A673 (cell line): ENCODE data around the gene PRKAR2B. TPM values are rescaled to one million over a fixed set of nuclear protein-coding genes. Genes with fewer than 3 reads are reported as not detected.

Experiments
- BruUV-seq: library from RNA; stranded (reverse); fragments of 400-500 nt; replicated peaks from 2 replicates; lab custom pipeline; 2021; lab: Mats Ljungman, UMichigan
- CTCF ChIA-PET: fragments of 300-600 bp; sonication (Branson Sonifier 250); formaldehyde crosslinking; loops from one replicate; lab custom pipeline; 2022; ENCODE audit warnings: antibody characterized with exemption; lab: Charles Lee
- POLR2A ChIA-PET: fragments of 300-600 bp; sonication (Branson Sonifier 250); formaldehyde crosslinking; loops from one replicate; lab custom pipeline; 2022; ENCODE audit warnings: antibody characterized with exemption; ENCODE audit not compliant: low non-redundant PET; lab: Charles Lee
- DNase-seq: peaks from one replicate; pipeline ENCODE4 v3.0.0-alpha.2; 2015; ENCODE audit warnings: low spot score
- H3K27ac ChIP-seq: fragments of 200-600 bp; sonication (generic); 2 replicates; pipeline ENCODE4 v1.5.1; 2016; ENCODE audit warnings: mixed run types, low read depth, mild to moderate bottlenecking, mixed read lengths, antibody characterized with exemption, low read length; ENCODE audit not compliant: poor library complexity, severe bottlenecking
- H3K27me3 ChIP-seq: fragments of 200-600 bp; sonication (generic); replicated peaks from 2 replicates; pipeline ENCODE4 v1.6.1; 2017; ENCODE audit warnings: mixed run types, low read depth, mild to moderate bottlenecking, mixed read lengths, antibody characterized with exemption, low read length; ENCODE audit not compliant: insufficient read depth, poor library complexity
- H3K36me3 ChIP-seq: fragments of 200-600 bp; sonication (generic); 2 replicates; pipeline ENCODE4 v1.6.1; 2016; ENCODE audit warnings: mixed run types, mild to moderate bottlenecking, mixed read lengths, antibody characterized with exemption, low read length; ENCODE audit not compliant: insufficient read depth, poor library complexity, severe bottlenecking
- H3K4me1 ChIP-seq: fragments of 200-600 bp; sonication (generic); 2 replicates; pipeline ENCODE4 v1.6.1; 2017; ENCODE audit warnings: mixed run types, mild to moderate bottlenecking, mixed read lengths, antibody characterized with exemption, low read length; ENCODE audit not compliant: insufficient read depth, poor library complexity, severe bottlenecking
- H3K4me3 ChIP-seq: fragments of 200-600 bp; sonication (generic); 2 replicates; pipeline ENCODE4 v1.5.1; 2016; ENCODE audit warnings: low read depth, mixed run types, mild to moderate bottlenecking, mixed read lengths, low read length; ENCODE audit not compliant: poor library complexity, severe bottlenecking
- H3K9me3 ChIP-seq: fragments of 200-600 bp; sonication (generic); 2 replicates; pipeline ENCODE4 v1.6.1; 2016; ENCODE audit warnings: mixed run types, low read depth, mild to moderate bottlenecking, mixed read lengths, antibody characterized with exemption, low read length; ENCODE audit not compliant: poor library complexity, severe bottlenecking
- CTCF ChIP-seq: fragments of 300-800, 200-600 bp; sonication (generic); conservative IDR thresholded peaks from 2 replicates; pipeline ENCODE4 v1.5.1; 2017; ENCODE audit warnings: low read depth, mild to moderate bottlenecking, antibody characterized with exemption, low read length, moderate library complexity, mixed read lengths
- EZH2 ChIP-seq: fragments of 200-600 bp; sonication (generic); IDR thresholded peaks from 2 replicates; pipeline ENCODE4 v1.6.1; 2017; ENCODE audit warnings: borderline replicate concordance, low read depth, mild to moderate bottlenecking, mixed read lengths, antibody characterized with exemption, low read length; ENCODE audit not compliant: poor library complexity, severe bottlenecking
- intact Hi-C: fragments of 100-400 bp; cut with micrococcal nuclease; formaldehyde crosslinking; loops from one replicate; pipeline ENCODE4 v1.10.0; 2022; ENCODE audit not compliant: unreplicated experiment
- total RNA-seq: library from RNA; stranded (reverse); gene quantifications from 2 replicates; pipeline ENCODE4 v1.2.3, GENCODE V29; 2021

PRKAR2B gene
- total RNA-seq, 1 experiment from 2014 or later: 4.8 TPM

DNA sequence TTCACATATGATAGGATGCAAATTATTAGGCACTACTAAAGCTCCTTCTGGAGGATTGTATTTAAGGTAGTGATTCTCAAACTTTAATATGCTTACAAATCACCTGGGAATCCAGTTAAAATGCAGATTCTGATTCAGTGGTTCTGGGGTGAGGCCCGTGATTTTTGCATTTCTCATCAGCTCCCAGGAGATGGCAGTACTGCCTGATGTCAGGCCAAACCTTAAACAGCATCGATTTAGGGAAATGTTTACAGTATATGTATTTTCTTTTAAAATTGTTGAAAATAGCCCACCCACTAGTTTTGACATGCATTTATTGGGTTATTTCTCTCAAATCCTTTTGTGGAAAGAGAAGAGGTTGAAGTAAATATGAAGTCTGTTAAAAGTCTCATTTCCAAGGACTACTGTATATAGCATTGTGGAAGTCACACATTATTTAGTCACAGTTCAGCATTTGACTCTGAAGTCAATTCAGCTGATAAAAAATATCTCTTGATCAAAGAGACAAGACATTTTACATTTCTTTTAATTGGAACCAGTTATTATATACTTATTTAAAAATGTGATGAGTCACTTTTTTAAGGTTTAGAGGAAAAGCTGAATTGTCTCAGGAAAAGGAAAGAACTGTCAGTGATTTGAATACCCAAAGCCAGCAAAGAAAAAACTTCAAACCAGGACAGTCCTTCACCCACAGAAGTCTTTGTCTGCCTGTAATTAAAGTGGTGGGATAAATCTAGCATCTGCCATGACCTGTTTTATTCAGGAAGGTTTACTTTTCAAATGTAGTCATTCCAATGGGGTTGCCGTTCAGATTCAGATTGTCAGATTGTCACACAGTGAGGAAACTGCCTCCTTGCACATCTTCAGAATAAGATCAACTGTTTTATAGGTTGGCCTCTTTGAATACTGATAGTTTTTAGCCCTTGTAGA is 103.2 kb downstream of the PRKAR2B start:
- DNase-seq: peak; percentile 42

GRCh38 chr7:107148721-107149120 is 104.2 kb downstream of the PRKAR2B start:
- H3K4me1 ChIP-seq: no peaks in the 10 kb centered on the region
- TF ChIP-seq CTCF: no peak
- no peak for TF ChIP-seq EZH2
- intact Hi-C loops: loop anchor here (10.0 kb wide), 1 partner anchor 726 kb away; no protein-coding TSS in a partner anchor
- CTCF ChIA-PET: no interaction called here
- no peaks in the 10 kb centered on the region for H3K9me3 ChIP-seq
- BruUV-seq: no TSS peak
- H3K36me3 ChIP-seq: no peaks in the 10 kb centered on the region
- no peak for DNase-seq
- no peaks in the 10 kb centered on the region for H3K27me3 ChIP-seq
- POLR2A ChIA-PET: no interaction called here
- H3K4me3 ChIP-seq: no peak overlapping the region
- no peak overlapping the region for H3K27ac ChIP-seq

More for the DNA sequence above, 103.2 kb downstream of the PRKAR2B start:
- ChIA-PET CTCF (interaction anchor here (0.6 to 1.7 kb wide), 4 partner anchors 36 to 731 kb away, joined by 4 to 7 read pairs (median 6); no protein-coding TSS in a partner anchor), POLR2A (no interaction called here)
- H3K4me1 ChIP-seq: no peaks in the 10 kb centered on the region
- H3K36me3 ChIP-seq: no peaks in the 10 kb centered on the region
- H3K4me3 ChIP-seq: no peak overlapping the region
- intact Hi-C loops: loop anchor here (10.0 kb wide), 1 partner anchor 727 kb away; no protein-coding TSS in a partner anchor
- no TSS peak for BruUV-seq
- H3K27me3 ChIP-seq: no peaks in the 10 kb centered on the region
- no peak overlapping the region for H3K27ac ChIP-seq
- peak; percentile 77 for TF ChIP-seq CTCF
- TF ChIP-seq EZH2: no peak
- H3K9me3 ChIP-seq: no peaks in the 10 kb centered on the region

DNA sequence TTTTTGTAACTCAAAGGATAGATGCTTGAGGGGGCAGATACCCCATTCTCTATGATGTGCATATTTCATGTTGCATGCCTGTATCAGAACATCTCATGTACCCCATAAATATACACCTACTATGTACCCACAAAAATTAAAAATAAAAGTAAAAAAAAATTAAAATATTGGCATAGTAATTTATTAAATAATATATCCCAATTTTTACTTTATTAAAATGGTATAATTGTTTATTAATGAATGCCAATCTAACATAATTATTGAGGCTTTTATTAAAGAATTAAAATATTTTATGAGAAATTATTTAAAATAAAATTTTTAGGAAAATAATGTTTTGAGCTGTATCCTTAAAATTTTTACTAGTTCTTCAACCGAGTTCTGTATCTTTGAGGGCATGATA is 105.4 kb downstream of the PRKAR2B start:
- Histone ChIP-seq H3K4me3 (no peak overlapping the region), H3K9me3 (no peaks in the 10 kb centered on the region), H3K27me3 (no peaks in the 10 kb centered on the region), H3K4me1 (no peaks in the 10 kb centered on the region), H3K27ac (no peak overlapping the region), H3K36me3 (no peaks in the 10 kb centered on the region)
- ChIA-PET POLR2A (no interaction called here), CTCF (interaction anchor here (0.9 to 1.7 kb wide), 3 partner anchors 19 to 725 kb away, joined by 3 to 17 read pairs (median 3); partner anchors contain the start of gene HBP1)
- no peak for DNase-seq
- intact Hi-C loops: loop anchor here (1.0 to 10.0 kb wide), 3 partner anchors 204 to 725 kb away; no protein-coding TSS in a partner anchor
- BruUV-seq: no TSS peak
- TF ChIP-seq CTCF: no peak
- TF ChIP-seq EZH2: no peak
